HG03571 (cell line): ENCODE results near the gene USF1.
"Not testable (repeated sequence)": the region's sequence is repeated elsewhere in the genome, so short reads cannot be mapped to it uniquely, and the experiment has no call there.

Experiments
- ATAC-seq: cut with Tn5 transposase; IDR thresholded peaks from one replicate; pipeline ENCODE4 v1.9.1; 2021; ENCODE audit not compliant: unreplicated experiment

Gene USF1

GRCh38 chr1:160992036-160992435 lies 53.7 kb downstream of the USF1 start:
- ATAC-seq = not testable (repeated sequence)
